Calu3 (cell line): ENCODE data around the gene GRAMD1B. TPM values are rescaled to one million over a fixed set of nuclear protein-coding genes. Genes with fewer than 3 reads are reported as not detected.

Experiments used
- BruUV-seq: library from RNA; stranded (reverse); fragments of 400-500 nt; replicated peaks from 2 replicates; lab custom pipeline; 2021; lab: Mats Ljungman, UMichigan
- CTCF ChIA-PET: fragments of 300-600 bp; sonication (Branson Sonifier 250); formaldehyde crosslinking; loops from one replicate; lab custom pipeline; 2022; ENCODE audit warnings: antibody characterized with exemption; lab: Charles Lee
- DNase-seq: peaks from one replicate; pipeline ENCODE4 v3.0.0; 2022
- H3K27ac Mint-ChIP-seq: one replicate; pipeline ENCODE4 v1.8.0; 2022; ENCODE audit warnings: mixed read lengths; ENCODE audit not compliant: unreplicated experiment
- H3K27me3 Mint-ChIP-seq: one replicate; pipeline ENCODE4 v1.8.0; 2022; ENCODE audit warnings: mixed read lengths; ENCODE audit not compliant: unreplicated experiment
- H3K36me3 Mint-ChIP-seq: one replicate; pipeline ENCODE4 v1.8.0; 2022; ENCODE audit warnings: mild to moderate bottlenecking, moderate library complexity, mixed read lengths; ENCODE audit not compliant: insufficient read depth, unreplicated experiment
- H3K4me1 Mint-ChIP-seq: one replicate; pipeline ENCODE4 v1.8.0; 2022; ENCODE audit warnings: mild to moderate bottlenecking, low read depth, mixed read lengths; ENCODE audit not compliant: unreplicated experiment
- H3K4me3 Mint-ChIP-seq: one replicate; pipeline ENCODE4 v1.8.0; 2022; ENCODE audit warnings: mild to moderate bottlenecking, low read depth, moderate library complexity, mixed read lengths; ENCODE audit not compliant: unreplicated experiment
- H3K9me3 Mint-ChIP-seq: one replicate; pipeline ENCODE4 v1.8.0; 2022; ENCODE audit warnings: low read depth, mixed read lengths; ENCODE audit not compliant: unreplicated experiment
- CTCF ChIP-seq: fragments of 200-600 bp; IDR thresholded peaks from one replicate; pipeline ENCODE4 v1.8.0; 2022; ENCODE audit warnings: antibody characterized with exemption; ENCODE audit not compliant: unreplicated experiment
- intact Hi-C: fragments of 100-400 bp; cut with micrococcal nuclease; formaldehyde crosslinking; loops from one replicate; pipeline ENCODE4 v1.10.0; 2022; ENCODE audit not compliant: unreplicated experiment
- total RNA-seq: library from RNA; stranded (reverse); gene quantifications from 2 replicates; pipeline ENCODE4 v1.2.3, GENCODE V29; 2022

Gene GRAMD1B
- total RNA-seq, 1 experiment from 2014 or later = 5.9 TPM

- no peak for TF ChIP-seq CTCF
- Mint-ChIP-seq H3K4me3 (no peak overlapping the region), H3K27ac (no peak overlapping the region), H3K9me3 (no peaks in the 10 kb centered on the region), H3K36me3 (no peaks in the 10 kb centered on the region), H3K4me1 (no peaks in the 10 kb centered on the region), H3K27me3 (peaks cover 44% of the 10 kb centered on the region)
- no TSS peak for BruUV-seq
- DNase-seq = no peak
- CTCF ChIA-PET = no interaction called here
- intact Hi-C loops = no loop called here
Measured at GRCh38 chr11:123525097-123525496, 95.0 kb downstream of the GRAMD1B start.

DNA sequence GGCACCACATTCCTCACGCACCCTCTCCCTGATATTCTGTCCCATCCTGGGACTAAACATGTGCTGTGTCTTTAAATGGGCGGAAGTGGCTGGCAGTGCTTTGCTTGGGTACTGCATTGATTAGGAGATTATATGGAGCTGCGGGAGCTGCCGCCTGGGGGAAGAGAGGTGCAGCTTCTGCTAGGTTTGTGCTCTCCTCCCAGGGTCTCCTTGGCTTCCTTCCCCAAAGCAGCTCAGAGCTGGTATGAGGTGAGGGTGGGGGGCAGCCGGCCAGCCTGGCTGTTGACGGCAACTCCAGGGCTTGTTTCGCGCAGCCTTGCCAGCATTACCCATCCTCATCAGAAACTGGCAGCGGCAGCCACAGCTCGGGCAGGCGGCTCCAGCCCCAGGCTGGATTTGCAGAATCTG lies 95.4 kb downstream of the GRAMD1B start:
- CTCF ChIA-PET = no interaction called here
- DNase-seq = no peak
- no peaks in the 10 kb centered on the region for H3K9me3 Mint-ChIP-seq
- H3K27me3 Mint-ChIP-seq = peaks cover 44% of the 10 kb centered on the region
- TF ChIP-seq CTCF = no peak
- H3K4me3 Mint-ChIP-seq = no peak overlapping the region
- no peaks in the 10 kb centered on the region for H3K4me1 Mint-ChIP-seq
- no peaks in the 10 kb centered on the region for H3K36me3 Mint-ChIP-seq
- no peak overlapping the region for H3K27ac Mint-ChIP-seq
- no TSS peak for BruUV-seq
- intact Hi-C loops = no loop called here

GRCh38 chr11:123526027-123526805 lies 96.1 kb downstream of the GRAMD1B start:
- H3K27me3 Mint-ChIP-seq = peaks cover 44% of the 10 kb centered on the region
- H3K27ac Mint-ChIP-seq = no peak overlapping the region
- intact Hi-C loops = no loop called here
- H3K4me1 Mint-ChIP-seq = no peaks in the 10 kb centered on the region
- BruUV-seq = no TSS peak
- no peaks in the 10 kb centered on the region for H3K9me3 Mint-ChIP-seq
- no peak for DNase-seq
- CTCF ChIA-PET = no interaction called here
- H3K4me3 Mint-ChIP-seq = no peak overlapping the region
- TF ChIP-seq CTCF = no peak
- no peaks in the 10 kb centered on the region for H3K36me3 Mint-ChIP-seq

DNA sequence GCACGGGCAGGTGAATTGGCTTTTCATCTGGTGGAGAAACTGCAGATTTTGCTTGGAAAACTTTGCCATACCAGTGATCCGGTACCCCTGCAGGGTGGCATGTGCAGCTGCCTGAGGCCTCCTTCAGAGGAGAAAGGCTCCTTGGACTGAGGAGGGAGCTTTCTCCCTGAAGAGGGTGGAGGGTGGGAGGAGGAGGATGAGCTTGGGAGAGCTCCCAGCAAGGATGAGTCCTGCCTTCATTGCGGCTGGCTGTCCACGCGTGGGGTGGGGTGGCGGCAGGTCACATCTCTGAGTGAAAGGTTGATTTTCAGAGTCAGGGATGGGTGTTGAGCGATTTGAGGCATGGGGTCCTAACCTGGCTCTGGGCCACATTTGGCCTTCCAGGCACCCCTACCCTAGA lies 96.8 kb downstream of the GRAMD1B start:
- H3K27ac Mint-ChIP-seq = no peak overlapping the region
- no peak for TF ChIP-seq CTCF
- CTCF ChIA-PET = no interaction called here

More for the DNA sequence above, 96.8 kb downstream of the GRAMD1B start:
- Mint-ChIP-seq H3K4me3 (no peak overlapping the region), H3K27me3 (peaks cover 44% of the 10 kb centered on the region), H3K4me1 (no peaks in the 10 kb centered on the region), H3K36me3 (no peaks in the 10 kb centered on the region), H3K9me3 (no peaks in the 10 kb centered on the region)
- DNase-seq = no peak
- intact Hi-C loops = no loop called here
- BruUV-seq = no TSS peak
